ENCODE results near the gene TPX2. TPM values are rescaled to one million over a fixed set of nuclear protein-coding genes. Genes with fewer than 3 reads are reported as not detected.

TPX2 gene
- total RNA-seq, 2 experiments from 2014 or later, result 148 to 159 TPM

DNA sequence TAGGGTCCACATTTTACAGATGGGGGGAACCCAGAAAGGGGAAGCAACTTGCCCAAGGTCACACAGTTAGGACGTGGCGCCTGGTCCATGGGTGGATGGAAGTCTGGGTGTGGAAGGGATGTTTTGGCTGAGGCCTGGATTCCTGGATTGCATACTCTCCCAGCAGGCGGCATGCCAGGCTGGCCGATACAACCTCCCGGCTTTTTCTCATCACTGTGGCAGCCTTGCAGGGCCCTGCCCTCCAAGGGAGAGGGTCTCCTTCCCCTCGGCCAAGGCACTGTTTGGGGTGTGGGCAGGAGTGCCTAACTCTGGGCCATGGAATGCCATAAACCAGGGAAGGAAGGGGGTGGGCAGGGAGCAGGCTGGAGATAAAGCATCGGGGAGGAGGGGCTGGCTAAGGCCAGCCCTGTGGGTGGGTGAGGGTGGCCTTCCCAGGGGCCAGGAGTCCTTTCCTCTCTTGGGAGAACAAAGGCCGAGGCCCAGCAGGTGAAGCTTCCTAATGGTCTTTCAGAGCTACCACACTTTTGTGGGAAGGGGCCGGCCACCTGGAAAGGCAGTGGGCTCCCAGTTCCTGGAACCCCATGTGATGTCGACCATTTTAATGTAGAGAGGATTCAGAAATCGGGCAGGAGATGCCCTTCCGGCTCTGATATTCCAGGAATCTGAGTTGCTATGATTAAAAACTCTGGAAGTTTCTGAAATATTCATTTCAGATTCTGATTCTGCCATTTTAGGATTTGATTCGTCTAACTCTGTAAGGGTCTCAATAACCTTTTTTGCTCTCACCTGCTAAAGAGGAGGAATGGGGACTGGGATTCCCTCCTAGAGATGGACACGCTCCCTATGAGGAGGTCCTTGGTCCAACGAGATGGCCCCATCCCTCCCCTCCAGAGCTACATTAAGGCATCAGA, 102.1 kb downstream of the TPX2 start:
- peaks cover 6% of the 10 kb centered on the region for H3K27me3 Mint-ChIP-seq
- ATAC-seq (no peak), DNase-seq (no peak)
- H3K27ac Mint-ChIP-seq, result no peak overlapping the region
- CTCF ChIA-PET, result interaction anchor here (0.6 to 1.3 kb wide), 2 partner anchors 11 to 18 kb away, joined by 3 to 4 read pairs; no protein-coding TSS in a partner anchor
- no peak overlapping the region for H3K4me3 Mint-ChIP-seq
- H3K36me3 Mint-ChIP-seq, result no peaks in the 10 kb centered on the region
- peaks cover 13% of the 10 kb centered on the region for H3K4me1 Mint-ChIP-seq
- H3K9me3 Mint-ChIP-seq (ENCODE audit: low read depth), result no peaks in the 10 kb centered on the region

DNA sequence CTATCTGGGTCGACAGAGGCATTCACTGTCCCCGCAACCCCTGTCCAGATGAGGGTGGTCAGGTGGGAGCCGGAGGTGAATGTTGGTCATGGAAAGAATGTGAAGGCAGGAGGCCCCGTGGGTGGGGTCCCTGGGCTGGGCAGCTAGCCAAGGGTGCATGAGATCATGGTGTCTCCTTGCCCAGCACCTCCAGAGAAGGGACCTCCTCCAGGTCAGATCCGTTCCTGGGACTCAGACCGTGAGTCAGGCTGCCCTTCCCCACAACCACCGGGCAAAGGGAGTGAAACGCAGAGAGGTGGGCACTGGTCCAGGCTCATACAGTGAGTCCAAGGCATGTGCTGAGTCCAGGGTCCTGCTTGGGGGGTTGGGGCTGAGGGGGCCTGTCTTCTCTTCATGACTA, 102.8 kb downstream of the TPX2 start:
- Mint-ChIP-seq H3K4me1 (peaks cover 6% of the 10 kb centered on the region), H3K27me3 (peaks cover 6% of the 10 kb centered on the region), H3K27ac (no peak overlapping the region), H3K4me3 (no peak overlapping the region), H3K9me3 (ENCODE audit: low read depth) (no peaks in the 10 kb centered on the region), H3K36me3 (no peaks in the 10 kb centered on the region)
- ATAC-seq, result no peak
- CTCF ChIA-PET, result interaction anchor here (1.3 to 6.8 kb wide), 2 partner anchors 11 to 20 kb away, joined by 3 to 110 read pairs; partner anchors contain the start of gene MYLK2
- DNase-seq, result no peak

DNA sequence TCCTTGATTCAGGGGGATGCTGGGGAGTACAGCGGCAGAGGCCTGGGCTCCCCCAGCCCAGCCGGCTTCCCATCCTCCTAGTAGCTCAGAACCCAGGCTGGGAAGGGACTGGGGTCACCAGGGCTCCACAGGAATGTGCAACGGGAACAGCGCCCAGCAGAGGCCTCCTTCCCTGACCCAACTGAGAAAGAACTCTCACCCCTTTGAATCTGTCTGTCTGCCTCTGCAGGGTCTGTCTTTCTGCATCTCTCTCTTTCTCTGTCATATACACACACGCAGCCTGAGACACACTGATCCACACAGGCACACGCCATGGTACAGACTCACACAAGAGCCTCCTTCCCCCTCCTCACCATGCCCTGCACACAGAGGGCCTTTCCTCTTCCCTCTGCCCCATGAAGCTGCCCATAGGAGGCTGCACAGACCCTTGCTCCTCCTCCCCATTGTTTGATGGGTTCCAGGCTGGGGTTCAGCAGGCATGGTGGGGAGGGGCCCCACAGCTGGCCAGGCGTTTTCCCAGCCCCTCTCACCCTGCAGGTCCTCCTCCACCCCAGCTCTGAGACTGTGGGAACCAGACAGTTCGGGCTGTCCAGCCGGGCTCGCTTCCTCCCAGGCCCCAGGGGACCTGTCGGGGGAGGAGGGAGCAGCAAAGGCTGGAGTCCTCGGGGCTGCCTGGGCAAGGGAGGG, 103.5 kb downstream of the TPX2 start:
- Mint-ChIP-seq H3K36me3 (no peaks in the 10 kb centered on the region), H3K27ac (no peak overlapping the region), H3K4me1 (no peaks in the 10 kb centered on the region), H3K4me3 (no peak overlapping the region), H3K27me3 (peaks cover 6% of the 10 kb centered on the region), H3K9me3 (ENCODE audit: low read depth) (no peaks in the 10 kb centered on the region)
- CTCF ChIA-PET, result interaction anchor here (1.0 to 6.8 kb wide), 3 partner anchors 10 to 109 kb away, joined by 3 to 110 read pairs (median 3); partner anchors contain the start of genes MYLK2 and PDRG1
- ATAC-seq (no peak), DNase-seq (no peak)

DNA sequence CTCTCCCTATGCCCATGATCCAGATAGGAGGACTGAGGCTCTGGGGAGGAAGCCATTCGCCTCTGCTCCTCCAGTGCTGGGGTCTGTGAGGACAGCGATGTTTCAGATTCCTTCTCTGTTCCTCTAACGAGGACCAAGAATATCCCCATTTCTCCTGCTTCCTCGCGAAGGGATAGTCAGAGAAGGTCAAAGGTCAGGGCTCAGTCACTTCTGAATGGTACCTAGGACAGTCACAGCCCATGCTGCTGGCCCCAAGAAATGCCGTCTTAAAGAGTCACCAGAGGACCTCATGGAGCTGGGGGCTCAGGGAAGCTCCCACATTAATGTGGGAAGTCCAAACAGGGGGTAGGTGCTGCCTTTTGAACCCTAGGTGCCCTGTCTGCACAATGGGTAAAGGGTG, 104.2 kb downstream of the TPX2 start:
- CTCF ChIA-PET, result interaction anchor here (0.9 to 6.8 kb wide), 3 partner anchors 9 to 109 kb away, joined by 3 to 110 read pairs (median 3); partner anchors contain the start of genes MYLK2 and PDRG1
- Mint-ChIP-seq H3K36me3 (no peaks in the 10 kb centered on the region), H3K27me3 (peaks cover 6% of the 10 kb centered on the region), H3K9me3 (ENCODE audit: low read depth) (no peaks in the 10 kb centered on the region), H3K4me3 (no peak overlapping the region), H3K27ac (no peak overlapping the region), H3K4me1 (no peaks in the 10 kb centered on the region)
- DNase-seq (no peak), ATAC-seq (no peak)

DNA sequence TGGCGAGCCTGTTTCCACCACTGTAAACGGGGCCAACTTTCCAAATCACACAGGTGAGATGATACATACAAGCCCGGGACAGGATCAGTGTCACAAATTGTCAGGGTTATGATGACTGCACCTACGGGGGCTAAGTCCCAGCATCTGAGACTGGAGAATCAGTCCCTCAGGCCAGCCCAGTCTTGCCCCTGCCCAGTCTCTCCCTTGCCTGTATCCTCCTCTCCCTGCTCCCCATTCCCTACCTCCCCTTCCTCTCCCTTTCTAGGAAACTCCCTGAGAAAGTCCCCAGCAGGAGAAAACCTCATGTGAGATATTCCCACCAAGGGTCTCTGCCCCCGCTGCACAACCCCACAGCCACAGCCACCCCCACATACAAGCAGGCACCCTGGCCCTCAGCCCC, 104.8 kb downstream of the TPX2 start:
- DNase-seq, result no peak
- no peak for ATAC-seq
- Mint-ChIP-seq H3K36me3 (no peaks in the 10 kb centered on the region), H3K4me1 (no peaks in the 10 kb centered on the region), H3K27ac (peak overlapping the region; percentile 17), H3K4me3 (no peak overlapping the region), H3K9me3 (ENCODE audit: low read depth) (no peaks in the 10 kb centered on the region), H3K27me3 (peaks cover 10% of the 10 kb centered on the region)
- CTCF ChIA-PET, result interaction anchor here (0.9 to 6.8 kb wide), 3 partner anchors 9 to 108 kb away, joined by 3 to 110 read pairs (median 3); partner anchors contain the start of genes MYLK2 and PDRG1

DNA sequence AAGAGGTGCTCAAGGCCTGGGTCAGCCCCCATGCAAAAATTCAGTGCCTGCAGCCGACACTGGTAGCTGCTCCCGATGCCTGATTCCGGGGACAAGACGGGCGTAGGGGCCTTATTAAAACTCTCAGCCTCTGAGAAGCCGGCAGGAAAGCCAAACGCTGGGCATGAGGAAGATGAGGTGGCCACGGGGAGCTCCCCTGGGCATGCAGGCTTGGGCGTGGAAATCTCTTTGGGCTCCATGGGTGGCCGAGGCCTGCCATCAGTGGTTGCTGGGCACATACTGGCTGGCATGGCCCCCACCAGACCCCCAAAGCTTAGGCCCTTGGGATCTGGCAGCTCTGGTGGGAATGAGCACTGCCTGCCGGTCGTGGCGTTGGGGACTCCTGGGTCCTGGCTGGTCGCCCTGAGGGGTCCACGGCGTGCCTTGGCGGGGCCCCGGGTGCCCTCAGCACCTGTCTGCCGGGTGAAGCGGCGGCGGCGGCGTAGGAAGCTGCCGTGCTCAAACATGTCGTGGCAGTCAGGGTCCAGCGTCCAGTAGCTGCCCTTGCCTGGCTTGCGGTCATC, 105.7 kb downstream of the TPX2 start:
- H3K4me1 Mint-ChIP-seq, result no peaks in the 10 kb centered on the region
- H3K36me3 Mint-ChIP-seq, result no peaks in the 10 kb centered on the region
- no peak overlapping the region for H3K4me3 Mint-ChIP-seq
- DNase-seq (no peak), ATAC-seq (no peak)
- no peaks in the 10 kb centered on the region for H3K9me3 Mint-ChIP-seq (ENCODE audit: low read depth)
- CTCF ChIA-PET, result interaction anchor here (1.0 to 6.8 kb wide), 5 partner anchors 8 to 246 kb away, joined by 3 to 110 read pairs (median 4); partner anchors contain the start of gene MYLK2
- peaks cover 17% of the 10 kb centered on the region for H3K27me3 Mint-ChIP-seq
- H3K27ac Mint-ChIP-seq, result no peak overlapping the region

DNA sequence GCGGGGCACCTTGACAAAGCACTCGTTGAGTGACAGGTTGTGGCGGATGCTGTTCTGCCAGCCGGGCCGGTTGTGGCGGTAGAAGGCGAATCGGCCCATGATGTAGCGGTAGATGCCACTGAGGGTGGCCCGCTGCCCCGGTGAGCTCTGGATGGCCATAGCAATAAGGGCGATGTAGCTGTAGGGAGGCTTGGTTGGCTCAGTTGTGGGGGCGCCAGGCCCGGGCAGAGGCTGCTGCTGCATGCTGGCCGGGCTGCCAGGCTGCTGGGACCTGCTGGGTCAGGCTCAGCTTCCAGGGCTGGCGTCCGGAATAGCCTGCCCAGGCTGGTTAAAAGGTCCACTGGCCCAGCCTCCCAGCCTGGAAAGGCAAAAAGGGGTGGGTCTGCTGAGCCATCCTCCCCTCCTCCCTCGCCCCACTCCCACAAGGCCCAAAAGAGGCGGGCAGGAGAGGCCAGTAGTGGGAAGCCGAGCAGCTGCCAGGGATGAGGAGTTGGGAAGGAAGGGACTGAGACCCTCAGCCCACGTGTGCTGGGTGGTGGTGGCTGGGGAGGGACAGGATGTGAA, 106.3 kb downstream of the TPX2 start, which contains the start of gene FOXS1:
Gene FOXS1 (minus strand): TSS at position 305 of the 564 bp plus-strand sequence. CDS start 62 bp downstream, at position 243.
- peaks cover 22% of the 10 kb centered on the region for H3K27me3 Mint-ChIP-seq
- ATAC-seq (no peak), DNase-seq (no peak)
- no peak within 1 kb of the TSS for H3K4me3 Mint-ChIP-seq
- H3K27ac Mint-ChIP-seq, result no peak within 1 kb of the TSS
- no peaks in the 10 kb centered on the region for H3K4me1 Mint-ChIP-seq
- H3K36me3 Mint-ChIP-seq, result no peaks in the 10 kb centered on the region
- CTCF ChIA-PET, result interaction anchor here (1.0 to 6.8 kb wide), 7 partner anchors 8 to 245 kb away, joined by 3 to 110 read pairs (median 7); partner anchors contain the start of gene MYLK2
- no peaks in the 10 kb centered on the region for H3K9me3 Mint-ChIP-seq (ENCODE audit: low read depth)

DNA sequence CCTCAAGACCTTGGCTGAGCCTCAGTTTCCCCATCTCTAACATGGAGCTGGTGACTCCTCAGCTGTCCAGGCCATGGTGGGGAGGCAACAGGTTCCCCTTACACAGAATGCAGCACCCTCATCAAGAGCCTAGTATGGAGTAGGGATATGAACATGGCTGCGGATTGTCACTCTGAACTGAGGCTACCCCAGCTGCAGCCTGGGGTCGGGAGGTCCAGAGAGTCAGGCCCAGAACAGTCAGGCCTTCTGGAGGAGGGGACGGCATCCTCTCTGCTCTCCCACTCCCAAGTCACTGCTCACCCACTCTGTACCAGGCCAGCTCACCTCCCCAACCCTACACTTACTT, 107.7 kb downstream of the TPX2 start:
- no peak overlapping the region for H3K27ac Mint-ChIP-seq
- ATAC-seq (no peak), DNase-seq (no peak)
- H3K36me3 Mint-ChIP-seq, result no peaks in the 10 kb centered on the region
- no peaks in the 10 kb centered on the region for H3K4me1 Mint-ChIP-seq
- CTCF ChIA-PET, result interaction anchor here (0.6 to 6.8 kb wide), 27 partner anchors 8 to 957 kb away, joined by 3 to 110 read pairs (median 5); partner anchors contain the start of genes MYLK2 and PDRG1
- no peak overlapping the region for H3K4me3 Mint-ChIP-seq
- H3K27me3 Mint-ChIP-seq, result peaks cover 23% of the 10 kb centered on the region
- H3K9me3 Mint-ChIP-seq (ENCODE audit: low read depth), result no peaks in the 10 kb centered on the region

DNA sequence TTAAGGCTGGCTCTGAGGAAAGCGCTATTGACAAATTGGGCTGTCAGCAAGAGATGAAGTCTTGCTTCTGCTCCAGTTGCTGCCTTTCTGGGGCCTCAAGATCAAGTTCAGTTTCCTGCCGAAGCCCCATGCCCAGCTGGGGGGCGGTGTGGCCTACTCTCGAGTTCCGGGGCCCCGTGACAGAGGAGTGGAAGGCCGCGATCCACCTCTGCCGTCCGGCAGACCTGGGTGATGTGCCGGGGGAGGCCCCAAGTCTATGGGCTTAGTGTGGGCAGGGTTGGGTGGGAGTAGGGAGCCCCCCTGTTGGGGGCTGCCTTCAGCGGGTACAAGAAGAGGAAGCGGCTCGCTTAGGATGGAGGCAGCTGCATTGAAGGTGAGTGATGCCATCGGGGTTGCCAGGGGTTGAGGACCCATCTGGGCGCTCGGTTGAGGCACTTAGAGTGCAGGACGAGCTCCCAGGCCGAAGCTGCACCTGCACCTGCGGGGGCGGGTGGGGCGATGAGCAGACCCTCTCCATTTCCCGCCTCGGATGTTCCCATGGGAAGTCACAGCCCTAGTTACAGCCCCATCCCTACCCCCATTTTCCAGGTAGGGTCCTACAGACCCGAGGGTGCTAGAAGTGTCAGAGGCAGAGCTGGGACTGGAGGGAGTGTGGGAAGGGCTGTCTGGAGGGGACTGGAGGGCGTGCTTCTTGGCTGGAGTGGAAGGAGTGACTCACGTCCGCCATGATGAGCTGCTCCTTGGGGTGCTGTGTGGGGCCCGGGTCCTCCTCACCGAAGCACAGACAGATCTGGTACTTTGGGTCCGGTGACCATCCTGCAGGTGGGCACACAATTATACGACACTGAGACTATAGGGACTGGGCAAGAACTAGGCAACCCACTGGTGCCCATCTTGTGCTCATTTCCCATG, 109.3 kb downstream of the TPX2 start:
- no peaks in the 10 kb centered on the region for H3K4me1 Mint-ChIP-seq
- H3K36me3 Mint-ChIP-seq, result no peaks in the 10 kb centered on the region
- no peak overlapping the region for H3K4me3 Mint-ChIP-seq
- ATAC-seq (no peak), DNase-seq (no peak)
- H3K9me3 Mint-ChIP-seq (ENCODE audit: low read depth), result no peaks in the 10 kb centered on the region
- CTCF ChIA-PET, result interaction anchor here (1.9 to 6.8 kb wide), 5 partner anchors 11 to 183 kb away, joined by 6 to 110 read pairs (median 15); partner anchors contain the start of gene MYLK2
- no peak overlapping the region for H3K27ac Mint-ChIP-seq
- peaks cover 23% of the 10 kb centered on the region for H3K27me3 Mint-ChIP-seq

DNA sequence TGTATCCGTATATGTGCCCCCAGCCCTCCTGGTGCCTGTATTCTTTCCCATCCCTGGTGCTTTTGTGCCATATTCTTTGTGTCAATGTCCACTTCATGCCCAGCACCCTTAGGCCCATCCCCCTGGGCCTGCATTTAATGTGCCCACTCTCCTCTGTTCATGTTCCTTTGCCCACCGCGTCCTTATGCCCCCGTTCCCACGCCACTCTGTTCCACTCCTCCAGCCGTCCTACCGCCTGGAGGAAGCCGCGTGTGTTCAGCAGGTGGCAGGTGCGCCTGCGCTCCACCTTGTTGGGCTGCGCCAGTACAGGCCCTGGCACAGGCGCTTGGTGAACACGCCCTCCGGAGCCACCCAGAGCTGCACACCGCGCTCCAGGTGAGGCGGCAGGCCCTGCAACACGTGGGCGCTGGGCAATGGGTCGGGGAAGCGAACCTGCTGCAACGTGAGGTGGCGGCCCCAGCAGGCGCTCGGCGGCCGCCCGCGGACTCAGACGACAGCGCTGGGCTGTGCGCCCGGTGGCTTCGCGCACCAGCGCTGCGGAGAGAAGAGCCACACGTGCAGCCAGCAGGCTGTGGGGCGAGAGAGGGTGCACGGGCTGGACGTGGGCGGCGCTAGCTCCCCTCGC, 110.3 kb downstream of the TPX2 start:
- H3K27me3 Mint-ChIP-seq, result peaks cover 23% of the 10 kb centered on the region
- H3K4me3 Mint-ChIP-seq, result no peak overlapping the region
- no peaks in the 10 kb centered on the region for H3K4me1 Mint-ChIP-seq
- H3K27ac Mint-ChIP-seq, result no peak overlapping the region
- CTCF ChIA-PET, result interaction anchor here (4.2 to 8.5 kb wide), 2 partner anchors 27 to 102 kb away, joined by 31 to 107 read pairs; partner anchors contain the start of gene PDRG1
- H3K36me3 Mint-ChIP-seq, result no peaks in the 10 kb centered on the region
- DNase-seq, result no peak
- no peaks in the 10 kb centered on the region for H3K9me3 Mint-ChIP-seq (ENCODE audit: low read depth)
- no peak for ATAC-seq

Measured in activated CD8-positive, alpha-beta memory T cell treated with anti-CD3 and anti-CD28 coated beads, Interleukin-2, amount 10 ng/mL, durations not matched to agents 7 days and 5 days (primary cell).